IPS-20b (cell line): ENCODE measurements around the gene METRN.

Experiments used
- H3K27ac ChIP-seq: one replicate; pipeline ENCODE4 v1.5.1; 2013; ENCODE audit warnings: low read length
- H3K27me3 ChIP-seq: 2 replicates; pipeline ENCODE4 v1.6.1; 2013; ENCODE audit warnings: mild to moderate bottlenecking, low read length, inconsistent platforms; ENCODE audit not compliant: insufficient read depth
- H3K36me3 ChIP-seq: 2 replicates; pipeline ENCODE4 v1.6.1; 2013; ENCODE audit warnings: low read depth, mild to moderate bottlenecking, inconsistent platforms, low read length, moderate library complexity; ENCODE audit not compliant: insufficient read depth
- H3K4me1 ChIP-seq: 2 replicates; pipeline ENCODE4 v1.6.1; 2013; ENCODE audit warnings: mild to moderate bottlenecking, control low read depth, inconsistent platforms, low read length, moderate library complexity; ENCODE audit not compliant: insufficient read depth
- H3K4me3 ChIP-seq: 2 replicates; pipeline ENCODE4 v1.5.1; 2013; ENCODE audit warnings: mild to moderate bottlenecking, low read length, inconsistent platforms
- H3K9ac ChIP-seq: 2 replicates; pipeline ENCODE4 v1.6.1; 2013; ENCODE audit warnings: low read depth, mild to moderate bottlenecking, inconsistent platforms, low read length, moderate library complexity
- H3K9me3 ChIP-seq: 2 replicates; pipeline ENCODE4 v1.6.1; 2013; ENCODE audit warnings: mild to moderate bottlenecking, low read depth, low read length, inconsistent platforms; ENCODE audit not compliant: insufficient read depth

Gene METRN

DNA sequence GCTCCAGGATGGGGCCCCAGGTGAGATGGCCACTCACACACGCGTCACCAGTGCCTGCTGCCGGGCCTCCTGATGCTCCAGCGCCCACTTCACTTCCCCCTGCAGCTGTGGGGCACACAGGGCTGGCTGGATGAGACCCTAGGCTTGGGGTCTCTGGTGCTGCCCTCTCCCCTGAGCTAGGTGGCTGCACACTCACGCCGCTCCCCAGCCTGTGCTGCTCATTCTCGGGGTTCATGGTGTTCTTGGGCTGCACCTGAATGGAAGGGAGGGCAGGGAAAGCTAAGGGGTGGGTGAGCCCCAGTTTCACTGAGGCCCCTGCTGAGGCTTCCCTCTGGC is 10.1 kb downstream of the METRN start:
- no peak overlapping the region for H3K27ac ChIP-seq
- no peak overlapping the region for H3K9ac ChIP-seq
- peaks cover 25% of the 10 kb centered on the region for H3K27me3 ChIP-seq
- no peaks in the 10 kb centered on the region for H3K9me3 ChIP-seq
- no peaks in the 10 kb centered on the region for H3K4me1 ChIP-seq
- H3K36me3 ChIP-seq = no peaks in the 10 kb centered on the region
- H3K4me3 ChIP-seq = no peak overlapping the region

DNA sequence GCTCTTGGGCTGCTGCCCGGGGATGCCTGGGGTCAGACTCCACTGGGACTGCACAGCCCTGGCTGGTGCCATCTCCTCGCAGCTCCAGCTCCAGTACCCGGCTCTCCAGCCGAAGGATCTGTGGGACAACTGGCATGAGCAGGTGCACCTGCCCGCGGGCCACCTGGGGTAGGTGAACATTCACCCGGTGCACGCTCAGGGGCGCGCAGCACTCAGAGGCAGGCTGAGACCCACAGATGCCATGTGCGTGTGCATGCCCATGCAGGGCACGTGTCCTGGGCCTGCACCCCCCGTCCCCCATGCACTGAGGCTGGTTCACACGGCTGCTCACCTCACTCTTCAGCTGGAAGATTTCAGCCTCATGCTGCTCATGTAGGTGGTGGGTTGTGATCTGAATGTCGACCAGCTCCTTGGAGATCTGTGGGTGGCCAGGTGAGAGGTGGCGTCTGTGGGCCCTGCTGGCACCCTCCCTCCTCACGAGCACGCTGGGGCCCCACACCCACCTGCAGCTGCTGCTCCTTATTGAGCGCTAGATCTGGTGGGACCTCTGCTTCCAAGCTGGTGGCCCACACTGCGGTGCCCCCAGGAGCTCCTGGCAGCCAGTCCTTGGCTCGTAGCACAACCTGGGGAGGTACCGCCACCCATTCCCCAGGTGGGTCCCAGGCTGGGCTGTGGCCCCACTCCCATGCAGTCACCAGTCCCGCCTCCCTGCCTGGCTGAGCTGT is 10.7 kb downstream of the METRN start:
- H3K27ac ChIP-seq = no peak overlapping the region
- peaks cover 25% of the 10 kb centered on the region for H3K27me3 ChIP-seq
- H3K4me3 ChIP-seq = no peak overlapping the region
- H3K9ac ChIP-seq = no peak overlapping the region
- no peaks in the 10 kb centered on the region for H3K9me3 ChIP-seq
- no peaks in the 10 kb centered on the region for H3K4me1 ChIP-seq
- H3K36me3 ChIP-seq = no peaks in the 10 kb centered on the region

- no peak overlapping the region for H3K27ac ChIP-seq
- H3K9me3 ChIP-seq = no peaks in the 10 kb centered on the region
- H3K4me3 ChIP-seq = peak overlapping the region; percentile 60; the same call in 1 of the 2 replicates
- peaks cover 25% of the 10 kb centered on the region for H3K27me3 ChIP-seq
- no peaks in the 10 kb centered on the region for H3K36me3 ChIP-seq
- H3K9ac ChIP-seq = no peak overlapping the region
- H3K4me1 ChIP-seq = no peaks in the 10 kb centered on the region
Observed at GRCh38 chr16:726188-726437, 11.2 kb downstream of the METRN start.

GRCh38 chr16:726438-727290 is 11.7 kb downstream of the METRN start, which contains the start of the genes CCDC78 and HAGHL:
Gene CCDC78, minus strand, starts transcription at chr16:726443. Its CDS starts 76 bp downstream, at chr16:726367.
Gene HAGHL, plus strand, starts transcription at chr16:727106. Its CDS starts 404 bp downstream, at chr16:727510.
- Histone ChIP-seq H3K9ac (peak within 1 kb of the TSS; percentile 15; the same call in 1 of the 2 replicates), H3K36me3 (no peaks in the 10 kb centered on the region), H3K27me3 (peaks cover 25% of the 10 kb centered on the region), H3K4me1 (no peaks in the 10 kb centered on the region), H3K4me3 (peak within 1 kb of the TSS; percentile 62), H3K9me3 (no peaks in the 10 kb centered on the region), H3K27ac (no peak within 1 kb of the TSS)

DNA sequence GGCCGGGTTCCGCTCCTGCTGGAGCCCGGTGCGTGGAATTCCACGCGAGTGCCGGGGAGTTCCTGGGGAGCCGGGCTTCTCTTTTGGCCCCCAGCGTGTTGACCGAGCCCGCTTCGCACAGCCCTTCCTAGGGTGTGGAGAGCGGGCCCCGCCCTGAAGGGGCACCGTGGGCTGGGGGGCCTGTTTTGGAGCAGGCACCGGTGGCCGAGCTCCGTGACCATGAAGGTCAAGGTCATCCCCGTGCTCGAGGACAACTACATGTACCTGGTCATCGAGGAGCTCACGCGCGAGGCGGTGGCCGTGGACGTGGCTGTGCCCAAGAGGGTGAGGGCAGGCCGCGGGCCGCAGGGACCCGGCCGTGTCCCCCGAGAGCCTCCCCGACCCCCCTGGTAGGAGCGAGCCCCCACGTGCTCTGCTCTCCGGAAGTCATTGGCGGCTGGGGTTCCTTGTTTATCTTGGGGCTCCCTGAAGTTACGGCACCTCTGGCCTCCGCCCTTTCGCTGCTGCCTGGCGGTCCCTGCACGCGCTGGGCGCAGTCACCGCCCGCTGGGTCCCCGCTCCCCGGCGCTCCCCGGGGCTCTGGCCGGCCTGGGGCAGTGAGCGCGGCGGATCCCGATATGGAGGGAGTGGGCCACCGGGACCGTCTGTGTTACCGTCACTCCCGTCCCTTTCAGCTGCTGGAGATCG is 12.5 kb downstream of the METRN start:
- Histone ChIP-seq H3K9me3 (no peaks in the 10 kb centered on the region), H3K27ac (no peak overlapping the region), H3K4me1 (no peaks in the 10 kb centered on the region), H3K27me3 (peaks cover 25% of the 10 kb centered on the region), H3K9ac (peak overlapping the region; percentile 15; the same call in 1 of the 2 replicates), H3K4me3 (peak overlapping the region; percentile 62), H3K36me3 (no peaks in the 10 kb centered on the region; the same call in 1 of the 2 replicates)

GRCh38 chr16:728131-728889 is 13.4 kb downstream of the METRN start:
- Histone ChIP-seq H3K9ac (no peak overlapping the region), H3K27me3 (peaks cover 25% of the 10 kb centered on the region), H3K4me3 (peak overlapping the region; percentile 63), H3K36me3 (peaks cover 2% of the 10 kb centered on the region), H3K27ac (no peak overlapping the region), H3K9me3 (no peaks in the 10 kb centered on the region), H3K4me1 (no peaks in the 10 kb centered on the region)

DNA sequence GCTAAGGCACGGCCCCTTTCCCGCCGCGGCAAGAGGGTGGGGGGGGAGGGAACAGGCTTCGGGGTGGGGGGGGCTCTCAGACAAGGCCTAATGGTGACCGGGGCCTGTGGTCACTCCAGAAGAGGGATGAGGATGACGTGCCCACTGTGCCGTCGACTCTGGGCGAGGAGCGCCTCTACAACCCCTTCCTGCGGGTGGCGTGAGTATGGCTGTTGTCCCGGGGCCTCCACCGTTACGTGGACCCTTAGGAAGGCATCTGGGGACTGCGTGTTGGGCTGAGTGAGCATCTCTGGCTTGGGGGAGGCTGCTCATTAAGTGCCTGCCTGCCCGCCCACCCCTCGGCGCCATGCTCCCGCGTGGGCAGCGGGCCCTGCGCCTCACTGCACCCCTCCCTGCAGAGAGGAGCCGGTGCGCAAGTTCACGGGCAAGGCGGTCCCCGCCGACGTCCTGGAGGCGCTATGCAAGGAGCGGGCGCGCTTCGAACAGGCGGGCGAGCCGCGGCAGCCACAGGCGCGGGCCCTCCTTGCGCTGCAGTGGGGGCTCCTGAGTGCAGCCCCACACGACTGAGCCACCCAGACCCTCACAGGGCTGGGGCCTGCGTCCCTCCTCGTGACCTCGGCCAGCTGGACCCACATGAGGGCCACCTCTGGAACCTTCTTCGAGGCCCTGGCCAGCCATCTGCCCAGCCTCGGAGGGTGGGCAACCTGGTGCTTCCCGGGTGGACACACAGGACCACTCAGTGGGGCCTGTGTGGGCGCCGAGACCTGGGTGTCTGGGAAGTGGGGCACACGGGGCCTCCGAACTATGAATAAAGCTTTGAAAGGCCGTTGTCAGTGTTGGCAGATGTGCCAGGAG is 14.2 kb downstream of the METRN start:
- no peaks in the 10 kb centered on the region for H3K4me1 ChIP-seq
- H3K9me3 ChIP-seq = no peaks in the 10 kb centered on the region
- H3K9ac ChIP-seq = no peak overlapping the region
- H3K4me3 ChIP-seq = peak overlapping the region; percentile 63; the same call in 1 of the 2 replicates
- no peak overlapping the region for H3K27ac ChIP-seq
- peaks cover 25% of the 10 kb centered on the region for H3K27me3 ChIP-seq
- peaks cover 5% of the 10 kb centered on the region for H3K36me3 ChIP-seq

- peaks cover 23% of the 10 kb centered on the region for H3K27me3 ChIP-seq
- no peak overlapping the region for H3K9ac ChIP-seq
- no peaks in the 10 kb centered on the region for H3K4me1 ChIP-seq
- no peak overlapping the region for H3K4me3 ChIP-seq
- H3K36me3 ChIP-seq = peaks cover 5% of the 10 kb centered on the region
- no peak overlapping the region for H3K27ac ChIP-seq
- no peaks in the 10 kb centered on the region for H3K9me3 ChIP-seq
Observed at GRCh38 chr16:729768-730665, 15.1 kb downstream of the METRN start.

GRCh38 chr16:730666-731509 is 16.0 kb downstream of the METRN start:
- Histone ChIP-seq H3K27me3 (peaks cover 15% of the 10 kb centered on the region), H3K9me3 (no peaks in the 10 kb centered on the region), H3K4me1 (no peaks in the 10 kb centered on the region), H3K27ac (no peak overlapping the region), H3K36me3 (peaks cover 5% of the 10 kb centered on the region), H3K9ac (no peak overlapping the region), H3K4me3 (no peak overlapping the region)
